ENCODE data around the gene AGTR2. TPM values are rescaled to one million over a fixed set of nuclear protein-coding genes. Genes with fewer than 3 reads are reported as not detected.
"Not testable (repeated sequence)": the region's sequence is repeated elsewhere in the genome, so short reads cannot be mapped to it uniquely, and the experiment has no call there.

AGTR2 gene
- total RNA-seq, 1 experiment from 2014 or later: not detected

- no peak overlapping the region for H2AK5ac ChIP-seq (ENCODE audit: insufficient read length, low read length)
- Mint-ChIP-seq H3K9me3 (peaks cover 0 to 4% of the 10 kb centered on the region in 2 experiments; a peak in 1 of 5 replicates), H3K27ac (no peak overlapping the region), H3K4me1 (peaks cover 0 to 1% of the 10 kb centered on the region in 2 experiments; a peak in 1 of 4 replicates), H3K27me3 (ENCODE audit: low read depth) (no peaks in the 10 kb centered on the region; the same call in 1 of the 2 replicates), H3K4me3 (no peak overlapping the region), H3K36me3 (ENCODE audit: insufficient read depth in 1 of 3, low read depth in 3 of 3) (0 out of 7 replicates have a peak, but pooled peaks cover 0 to 3% (median 0%) of the 10 kb centered on the region in 3 experiments)
- H3K4ac ChIP-seq (ENCODE audit: low read depth, low read length): no peak overlapping the region
- H3K18ac ChIP-seq (ENCODE audit: insufficient read length, low read depth, low read length): no peak overlapping the region
- H3K9me3 ChIP-seq (ENCODE audit: control insufficient read depth, low read depth, low read length): no peaks in the 10 kb centered on the region
- H3K14ac ChIP-seq (ENCODE audit: insufficient read depth, low read length): no peak overlapping the region
- no peak overlapping the region for H3K23ac ChIP-seq (ENCODE audit: insufficient read length, low read depth, low read length)
- H3K56ac ChIP-seq (ENCODE audit: insufficient read length, low read depth, low read length): no peak overlapping the region
- H2BK5ac ChIP-seq (ENCODE audit: insufficient read length, low read length): no peak overlapping the region
- H4K91ac ChIP-seq (ENCODE audit: insufficient read length, low read depth, low read length): no peak overlapping the region
- no peak overlapping the region for H4K8ac ChIP-seq (replicated peaks; ENCODE audit: insufficient read length, low read depth, low read length)
- no peak overlapping the region for H2AFZ ChIP-seq (ENCODE audit: low read length)
- TF ChIP-seq CTCF (conservative IDR thresholded peaks at IDR 0.05): no peak
- H2BK15ac ChIP-seq (ENCODE audit: low read depth, low read length): no peak overlapping the region
- no peak overlapping the region for H2BK12ac ChIP-seq (ENCODE audit: insufficient read length, low read depth, low read length)
- H3K79me1 ChIP-seq (ENCODE audit: insufficient read depth, low read depth, low read length, poor library complexity, severe bottlenecking): no peaks in the 10 kb centered on the region
- no peaks in the 10 kb centered on the region for H3K4me1 ChIP-seq (ENCODE audit: insufficient read depth, low read length)
- H3K27me3 ChIP-seq (ENCODE audit: insufficient read depth, low read length): no peaks in the 10 kb centered on the region
- H3K27ac ChIP-seq (ENCODE audit: insufficient read length, low read depth, low read length): no peak overlapping the region
- H3T11ph ChIP-seq (ENCODE audit: low read length): no peak overlapping the region
- no peaks in the 10 kb centered on the region for H3K79me2 ChIP-seq (ENCODE audit: insufficient read depth, low read length)
- no peak for DNase-seq
- no peaks in the 10 kb centered on the region for H3K23me2 ChIP-seq (ENCODE audit: insufficient read length, low read depth, low read length, poor library complexity, severe bottlenecking)
- no peak overlapping the region for H3K9ac ChIP-seq (ENCODE audit: extremely low read depth, insufficient read length, low read length)
- H2BK20ac ChIP-seq (ENCODE audit: low read depth, low read length, poor library complexity, severe bottlenecking): no peak overlapping the region
- H4K5ac ChIP-seq (ENCODE audit: insufficient read length, low read depth, low read length): no peak overlapping the region
- no peaks in the 10 kb centered on the region for H4K20me1 ChIP-seq (ENCODE audit: control insufficient read depth, insufficient read depth, insufficient read length)
- H3K4me2 ChIP-seq (ENCODE audit: insufficient read depth, insufficient read length, low read length): no peak overlapping the region
- H2BK120ac ChIP-seq (ENCODE audit: low read depth, low read length, poor library complexity, severe bottlenecking): no peak overlapping the region
Measured at GRCh38 chrX:116213262-116213661, 42.7 kb downstream of the AGTR2 start.

DNA sequence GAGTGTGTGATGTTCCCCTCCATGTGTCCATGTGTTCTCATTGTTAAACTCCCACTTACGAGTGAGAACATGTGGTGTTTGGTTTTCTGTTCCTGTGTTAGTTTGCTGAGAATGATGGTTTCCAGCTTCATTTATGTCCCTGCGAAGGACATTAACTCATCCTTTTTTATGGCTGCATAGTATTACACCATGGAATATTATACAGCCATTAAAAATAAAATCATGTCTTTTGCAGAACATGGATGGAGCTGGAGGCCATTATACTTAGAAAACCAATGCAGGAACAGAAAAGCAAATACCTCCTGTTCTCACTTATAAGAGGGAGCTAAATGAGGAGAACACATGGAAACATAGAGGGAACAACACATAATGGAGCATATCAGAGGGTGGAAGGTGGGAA, 46.5 kb downstream of the AGTR2 start:
- not testable (repeated sequence) for H3K79me2 ChIP-seq (ENCODE audit: insufficient read depth, low read length); H3K18ac ChIP-seq (ENCODE audit: insufficient read length, low read depth, low read length); H3K23me2 ChIP-seq (ENCODE audit: insufficient read length, low read depth, low read length, poor library complexity, severe bottlenecking); H3K4ac ChIP-seq (ENCODE audit: low read depth, low read length); H2BK12ac ChIP-seq (ENCODE audit: insufficient read length, low read depth, low read length); H3K27ac ChIP-seq (ENCODE audit: insufficient read length, low read depth, low read length); H4K5ac ChIP-seq (ENCODE audit: insufficient read length, low read depth, low read length); H2BK5ac ChIP-seq (ENCODE audit: insufficient read length, low read length); H2BK120ac ChIP-seq (ENCODE audit: low read depth, low read length, poor library complexity, severe bottlenecking); H3K9ac ChIP-seq (ENCODE audit: extremely low read depth, insufficient read length, low read length); H2BK20ac ChIP-seq (ENCODE audit: low read depth, low read length, poor library complexity, severe bottlenecking); H3K4me2 ChIP-seq (ENCODE audit: insufficient read depth, insufficient read length, low read length); H3K56ac ChIP-seq (ENCODE audit: insufficient read length, low read depth, low read length); H3K27me3 Mint-ChIP-seq (ENCODE audit: low read depth); H4K20me1 ChIP-seq (ENCODE audit: control insufficient read depth, insufficient read depth, insufficient read length); H2AK5ac ChIP-seq (ENCODE audit: insufficient read length, low read length); H4K8ac ChIP-seq (replicated peaks; ENCODE audit: insufficient read length, low read depth, low read length); H2AFZ ChIP-seq (ENCODE audit: low read length); H3K9me3 ChIP-seq (ENCODE audit: control insufficient read depth, low read depth, low read length); H3K27ac Mint-ChIP-seq; H3K27me3 ChIP-seq (ENCODE audit: insufficient read depth, low read length); H3K9me3 Mint-ChIP-seq; DNase-seq; H3K79me1 ChIP-seq (ENCODE audit: insufficient read depth, low read depth, low read length, poor library complexity, severe bottlenecking); H3K4me1 Mint-ChIP-seq; H3K14ac ChIP-seq (ENCODE audit: insufficient read depth, low read length); H3T11ph ChIP-seq (ENCODE audit: low read length); H3K4me1 ChIP-seq (ENCODE audit: insufficient read depth, low read length); H3K36me3 Mint-ChIP-seq (ENCODE audit: insufficient read depth in 1 of 3, low read depth in 3 of 3); H2BK15ac ChIP-seq (ENCODE audit: low read depth, low read length); H4K91ac ChIP-seq (ENCODE audit: insufficient read length, low read depth, low read length); H3K23ac ChIP-seq (ENCODE audit: insufficient read length, low read depth, low read length); H3K4me3 Mint-ChIP-seq
- no CpG with 5 or more reads among the region's 2 CpGs for whole genome bisulfite sequencing (ENCODE audit: extremely low coverage, insufficient read length, low lambda C conversion rate)

Measured in H9 (cell line).